Stimulated activated effector memory CD8-positive, alpha-beta T cell treated with anti-CD3 and anti-CD28 coated beads, Interleukin-12 subunit alpha, Interleukin-12 subunit beta, amount 100 ng/mL, for 72 hours (primary cell): ENCODE results near the gene FAM153A.
"Not testable (repeated sequence)": the region's sequence is repeated elsewhere in the genome, so short reads cannot be mapped to it uniquely, and the experiment has no call there.

Source experiments
- ATAC-seq: fragments of 150-1000 bp; cut with Tn5 transposase; 2 replicates; pipeline ENCODE4 v1.10.0; 2021
- DNase-seq, 2 donors: peaks; one replicate each; pipeline ENCODE4 v3.0.0; 2021 to 2022; ENCODE audit warnings: low spot score in 2 of 2
- H3K27ac Mint-ChIP-seq: one replicate; pipeline ENCODE4 v1.8.0; 2022; ENCODE audit warnings: mild to moderate bottlenecking, mixed read lengths
- H3K36me3 Mint-ChIP-seq: one replicate; pipeline ENCODE4 v1.8.0; 2022; ENCODE audit warnings: mild to moderate bottlenecking, mixed read lengths
- H3K4me1 Mint-ChIP-seq: one replicate; pipeline ENCODE4 v1.8.0; 2022; ENCODE audit warnings: mixed read lengths
- H3K4me3 Mint-ChIP-seq: one replicate; pipeline ENCODE4 v1.8.0; 2022; ENCODE audit warnings: mild to moderate bottlenecking, mixed read lengths
- H3K9me3 Mint-ChIP-seq: one replicate; pipeline ENCODE4 v1.8.0; 2022; ENCODE audit warnings: mixed read lengths

Gene FAM153A

DNA sequence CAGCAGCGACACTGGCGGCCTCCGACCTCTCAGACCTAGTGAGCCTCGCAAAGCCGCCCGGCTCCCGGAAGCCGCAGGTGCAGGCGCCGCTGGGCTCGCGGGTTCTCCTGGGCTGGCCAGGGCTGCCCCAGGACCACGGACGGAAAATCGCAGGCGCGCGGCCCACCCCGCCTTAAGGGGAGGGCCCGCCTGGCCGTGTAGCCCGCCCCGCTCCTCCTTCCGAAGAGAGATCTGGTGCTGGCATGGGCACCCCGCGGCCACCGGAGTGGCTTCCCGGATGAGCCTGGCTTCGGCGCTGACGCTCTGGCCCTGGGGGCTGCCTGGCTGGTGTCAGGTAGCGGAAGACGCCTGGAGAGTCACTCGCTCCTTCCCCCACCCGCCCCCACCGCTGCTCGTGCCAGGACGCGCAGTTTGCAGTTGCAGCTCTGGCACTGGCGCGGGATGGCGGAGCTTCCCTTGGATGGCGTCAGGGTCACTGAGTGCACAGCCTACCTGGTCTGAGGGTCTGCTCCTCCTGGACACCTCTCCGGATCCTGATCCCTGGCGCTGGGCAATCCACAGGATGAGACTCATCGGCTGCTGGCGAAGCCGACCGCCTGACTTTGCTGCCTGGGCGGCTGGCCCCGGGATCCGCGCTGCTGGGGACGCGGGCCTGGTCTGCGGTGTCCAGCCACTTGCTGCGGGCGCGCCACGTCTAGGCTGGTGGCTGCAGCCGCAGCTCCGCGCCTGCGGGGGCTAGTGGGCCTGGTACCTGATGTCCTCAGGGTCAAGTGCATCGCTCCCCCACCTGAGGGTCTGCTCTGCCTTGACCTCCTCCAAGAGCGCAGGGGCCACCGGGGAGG, at the start of gene FAM153A:
FAM153A (minus strand) TSS at position 108 of the 842 bp plus-strand sequence.
- not testable (repeated sequence) for H3K36me3 Mint-ChIP-seq, H3K4me1 Mint-ChIP-seq, H3K27ac Mint-ChIP-seq, H3K4me3 Mint-ChIP-seq, H3K9me3 Mint-ChIP-seq, DNase-seq
- ATAC-seq: peak; percentile 99

DNA sequence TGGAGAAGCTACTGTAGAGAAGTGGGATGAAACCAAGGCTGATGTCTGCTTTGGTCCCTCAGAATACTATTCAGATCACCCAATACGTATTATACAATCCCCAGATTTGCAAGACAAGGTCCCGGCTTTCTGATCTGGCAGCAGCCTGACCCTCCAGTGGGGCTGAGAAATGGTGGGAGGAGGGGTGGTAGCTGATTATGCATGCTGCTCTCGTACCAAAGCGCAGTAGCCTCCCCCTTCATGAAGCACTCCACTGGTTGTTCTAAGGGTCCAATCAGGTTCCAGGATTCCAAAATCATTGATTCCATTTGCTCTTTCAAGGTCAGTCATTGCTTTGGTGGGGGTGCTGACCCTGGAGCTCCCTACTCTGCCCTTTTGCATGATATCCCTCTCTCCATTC, 49.6 kb upstream of the FAM153A start:
- not testable (repeated sequence) for H3K9me3 Mint-ChIP-seq, H3K36me3 Mint-ChIP-seq, ATAC-seq, DNase-seq, H3K4me1 Mint-ChIP-seq, H3K4me3 Mint-ChIP-seq, H3K27ac Mint-ChIP-seq

GRCh38 chr5:177826073-177826472, 43.4 kb upstream of the FAM153A start:
- ATAC-seq: peak; percentile 94
- DNase-seq, H3K27ac Mint-ChIP-seq, H3K36me3 Mint-ChIP-seq, H3K9me3 Mint-ChIP-seq, H3K4me3 Mint-ChIP-seq, H3K4me1 Mint-ChIP-seq: not testable (repeated sequence)

DNA sequence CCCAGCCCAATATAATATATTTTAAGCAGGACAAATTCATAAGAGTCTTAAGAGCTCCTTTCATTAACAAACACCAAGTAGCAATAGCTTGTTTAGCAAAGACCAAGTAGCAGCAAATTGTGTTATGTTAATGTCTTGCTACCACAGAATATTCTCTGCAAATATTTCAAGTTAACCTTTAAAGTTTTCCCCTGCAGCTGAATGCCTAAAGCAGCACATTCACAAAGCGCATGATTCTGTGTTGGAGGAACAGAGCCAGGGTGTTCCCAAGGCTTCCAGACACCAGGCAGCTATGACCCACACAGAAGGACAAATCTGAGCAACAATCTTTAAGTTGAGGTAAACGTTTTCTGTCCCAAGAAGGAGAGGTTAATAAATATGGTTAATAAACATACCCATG, 42.1 kb upstream of the FAM153A start:
- H3K27ac Mint-ChIP-seq, H3K36me3 Mint-ChIP-seq, H3K4me1 Mint-ChIP-seq, H3K9me3 Mint-ChIP-seq, H3K4me3 Mint-ChIP-seq, DNase-seq, ATAC-seq: not testable (repeated sequence)

GRCh38 chr5:177822489-177822888, 39.8 kb upstream of the FAM153A start:
- H3K4me3 Mint-ChIP-seq, DNase-seq, H3K4me1 Mint-ChIP-seq, H3K9me3 Mint-ChIP-seq, H3K36me3 Mint-ChIP-seq, H3K27ac Mint-ChIP-seq, ATAC-seq: not testable (repeated sequence)

- not testable (repeated sequence) for H3K9me3 Mint-ChIP-seq, H3K36me3 Mint-ChIP-seq, H3K4me1 Mint-ChIP-seq, ATAC-seq, H3K4me3 Mint-ChIP-seq, DNase-seq, H3K27ac Mint-ChIP-seq
Observed at GRCh38 chr5:177819664-177820063, 37.0 kb upstream of the FAM153A start.

DNA sequence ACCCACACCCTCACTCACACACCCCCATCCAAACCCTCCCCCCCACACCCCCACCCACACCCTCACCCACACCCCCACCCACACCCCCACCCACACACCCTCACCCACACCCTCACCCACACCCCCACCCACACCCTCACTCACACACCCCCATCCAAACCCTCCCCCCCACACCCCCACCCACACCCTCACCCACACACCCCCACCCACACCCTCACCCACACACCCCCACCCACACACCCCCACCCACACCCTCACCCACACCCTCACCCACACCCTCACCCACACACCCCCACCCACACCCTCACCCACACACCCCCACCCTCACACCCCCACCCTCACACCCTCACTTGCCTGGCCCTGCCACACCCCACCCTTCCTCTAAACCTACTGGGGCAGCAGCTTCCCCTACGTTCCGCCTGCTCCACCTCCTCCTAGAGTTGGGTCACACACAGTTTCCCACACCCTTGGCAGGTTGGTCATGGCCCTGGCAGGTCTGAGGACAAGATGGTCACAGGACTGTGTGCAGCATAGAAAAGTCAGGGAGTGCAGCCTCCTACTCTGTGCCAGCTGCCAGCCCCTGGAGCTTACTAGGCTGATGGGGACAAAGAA, 30.2 kb upstream of the FAM153A start:
- not testable (repeated sequence) for H3K4me3 Mint-ChIP-seq

DNA sequence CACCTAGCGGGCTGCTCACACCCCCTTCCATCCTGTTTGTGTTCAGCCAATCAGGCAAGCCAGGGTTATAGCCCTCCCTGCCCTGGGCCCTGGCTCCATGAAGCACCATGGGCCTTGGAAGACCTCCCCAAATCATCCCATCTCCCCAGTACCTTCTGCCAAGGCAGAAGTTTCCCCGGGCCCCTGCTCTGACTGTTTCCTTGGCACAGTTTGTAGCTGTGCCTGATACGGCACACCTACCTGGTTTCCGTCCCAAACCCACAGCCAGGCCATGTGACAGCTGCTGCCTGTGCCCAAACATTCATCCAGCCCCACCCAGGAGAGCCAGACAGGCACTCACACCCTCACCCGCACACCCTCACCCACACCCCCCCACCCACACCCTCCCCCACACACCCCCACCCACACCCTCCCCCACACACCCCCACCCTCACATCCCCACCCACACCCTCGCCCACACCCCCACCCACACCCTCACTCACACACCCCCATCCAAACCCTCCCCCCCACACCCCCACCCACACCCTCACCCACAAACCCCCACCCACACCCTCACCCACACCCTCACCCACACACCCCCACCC, 29.6 kb upstream of the FAM153A start:
- H3K4me1 Mint-ChIP-seq, H3K36me3 Mint-ChIP-seq, H3K4me3 Mint-ChIP-seq, H3K27ac Mint-ChIP-seq, H3K9me3 Mint-ChIP-seq, DNase-seq: not testable (repeated sequence)
- ATAC-seq: peak; percentile 49

More for the DNA sequence above, 30.2 kb upstream of the FAM153A start:
- peak; percentile 60 for ATAC-seq
- H3K27ac Mint-ChIP-seq, DNase-seq, H3K4me1 Mint-ChIP-seq, H3K9me3 Mint-ChIP-seq, H3K36me3 Mint-ChIP-seq: not testable (repeated sequence)

GRCh38 chr5:177809209-177809913, 26.7 kb upstream of the FAM153A start:
- H3K4me1 Mint-ChIP-seq, H3K36me3 Mint-ChIP-seq, H3K9me3 Mint-ChIP-seq, DNase-seq, H3K27ac Mint-ChIP-seq, H3K4me3 Mint-ChIP-seq: not testable (repeated sequence)
- peak; percentile 92 for ATAC-seq

GRCh38 chr5:177808420-177808819, 25.7 kb upstream of the FAM153A start:
- not testable (repeated sequence) for H3K27ac Mint-ChIP-seq, DNase-seq, ATAC-seq, H3K4me3 Mint-ChIP-seq, H3K9me3 Mint-ChIP-seq, H3K4me1 Mint-ChIP-seq, H3K36me3 Mint-ChIP-seq

- not testable (repeated sequence) for DNase-seq, H3K36me3 Mint-ChIP-seq, H3K4me1 Mint-ChIP-seq, ATAC-seq, H3K9me3 Mint-ChIP-seq, H3K27ac Mint-ChIP-seq, H3K4me3 Mint-ChIP-seq
Observed at GRCh38 chr5:177807265-177807664, 24.6 kb upstream of the FAM153A start.

DNA sequence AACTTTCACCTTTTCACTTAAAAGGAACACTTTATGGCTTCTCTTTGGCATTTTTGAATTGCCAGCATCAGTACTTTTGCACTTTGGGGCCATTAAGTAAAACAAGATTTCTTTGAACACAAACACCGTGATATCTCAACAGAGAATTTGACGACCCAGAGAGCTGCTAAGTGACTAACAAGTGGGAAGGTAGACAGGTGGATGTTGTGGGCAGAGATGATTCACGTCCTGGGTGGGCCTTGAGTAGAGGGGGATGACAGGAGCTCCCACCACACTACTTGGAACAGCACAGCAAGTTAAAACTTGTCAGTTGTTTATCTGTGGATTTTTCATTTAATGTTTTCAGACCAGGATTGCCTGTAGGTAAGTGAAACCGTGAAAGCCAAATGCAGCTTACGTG, 18.7 kb upstream of the FAM153A start:
- not testable (repeated sequence) for H3K4me1 Mint-ChIP-seq, H3K9me3 Mint-ChIP-seq, DNase-seq, H3K4me3 Mint-ChIP-seq, H3K36me3 Mint-ChIP-seq, H3K27ac Mint-ChIP-seq
- peak; percentile 51 for ATAC-seq

GRCh38 chr5:177798237-177798840, 15.6 kb upstream of the FAM153A start:
- not testable (repeated sequence) for H3K27ac Mint-ChIP-seq, H3K4me3 Mint-ChIP-seq, H3K36me3 Mint-ChIP-seq, H3K4me1 Mint-ChIP-seq, H3K9me3 Mint-ChIP-seq, ATAC-seq, DNase-seq

- H3K4me1 Mint-ChIP-seq, H3K4me3 Mint-ChIP-seq, H3K27ac Mint-ChIP-seq, DNase-seq, H3K36me3 Mint-ChIP-seq, H3K9me3 Mint-ChIP-seq, ATAC-seq: not testable (repeated sequence)
Observed at GRCh38 chr5:177793272-177793671, 10.6 kb upstream of the FAM153A start.

GRCh38 chr5:177791649-177792048, 8.9 kb upstream of the FAM153A start:
- not testable (repeated sequence) for H3K36me3 Mint-ChIP-seq, H3K4me1 Mint-ChIP-seq, H3K4me3 Mint-ChIP-seq

More at GRCh38 chr5:177791649-177792048, 8.9 kb upstream of the FAM153A start:
- not testable (repeated sequence) for H3K27ac Mint-ChIP-seq, H3K9me3 Mint-ChIP-seq, ATAC-seq, DNase-seq
